Measurements from ENCODE around the gene PRADC1. TPM values are rescaled to one million over a fixed set of nuclear protein-coding genes. Genes with fewer than 3 reads are reported as not detected.

The PRADC1 gene
- total and polyA plus RNA-seq, 2 donors = 13.0 to 35.2 TPM

DNA sequence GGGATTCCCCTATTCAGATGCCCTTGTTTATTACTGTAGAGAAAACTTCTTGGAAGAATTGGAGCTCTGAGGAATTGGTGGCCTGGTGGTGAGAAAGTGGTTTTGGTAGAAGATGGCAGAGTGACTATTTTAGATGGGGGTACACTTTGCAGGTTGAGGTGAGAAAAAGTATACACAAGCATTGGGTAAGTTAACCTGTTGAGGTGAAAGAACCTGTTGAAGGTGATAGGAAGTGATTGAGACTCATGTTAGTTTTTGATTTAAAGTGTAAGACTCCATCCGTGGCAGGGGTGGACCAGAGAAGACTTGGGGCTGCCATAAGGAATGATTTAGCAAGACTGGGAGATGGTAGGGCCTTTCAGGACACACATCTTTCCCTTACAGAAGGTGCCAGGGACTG lies 4.1 kb upstream of the PRADC1 start:
- 72% methylated on average over 1 of the region's 1 CpG for WGBS
- Histone ChIP-seq H3K36me3 (ENCODE audit: insufficient read depth) (no peaks in the 10 kb centered on the region), H3K27ac (ENCODE audit: low read depth) (no peak overlapping the region), H3K4me3 (ENCODE audit: low read depth, low read length) (no peak overlapping the region), H3K4me1 (ENCODE audit: insufficient read depth) (peaks cover 3% of the 10 kb centered on the region)
- no peak for DNase-seq (ENCODE audit: extremely low spot score)

- WGBS = 58% methylated on average over 11 of the region's 11 CpGs
- H3K4me1 ChIP-seq (ENCODE audit: insufficient read depth) = peaks cover 3% of the 10 kb centered on the region
- no peaks in the 10 kb centered on the region for H3K36me3 ChIP-seq (ENCODE audit: insufficient read depth)
- DNase-seq (ENCODE audit: extremely low spot score) = no peak
- no peak overlapping the region for H3K27ac ChIP-seq (ENCODE audit: low read depth)
- H3K4me3 ChIP-seq (ENCODE audit: low read depth, low read length) = peak overlapping the region; percentile 71
These were observed 2.4 kb upstream of the PRADC1 start for GRCh38 chr2:73235315-73236028.

- Histone ChIP-seq H3K27ac (ENCODE audit: low read depth) (peak within 1 kb of the TSS; percentile 85), H3K36me3 (ENCODE audit: insufficient read depth) (no peaks in the 10 kb centered on the region), H3K4me1 (ENCODE audit: insufficient read depth) (peaks cover 3% of the 10 kb centered on the region), H3K4me3 (ENCODE audit: low read depth, low read length) (peak within 1 kb of the TSS; percentile 71)
- peak; percentile 85 for DNase-seq (ENCODE audit: extremely low spot score)
- under 1% methylated on average over 69 of the region's 69 CpGs for WGBS
These were observed 1.1 kb upstream of the PRADC1 start, which contains the start of gene CCT7 for GRCh38 chr2:73233932-73234832. TSS of gene CCT7 (plus strand) at chr2:73234308. CDS start at chr2:73234379, 71 bp downstream.

DNA sequence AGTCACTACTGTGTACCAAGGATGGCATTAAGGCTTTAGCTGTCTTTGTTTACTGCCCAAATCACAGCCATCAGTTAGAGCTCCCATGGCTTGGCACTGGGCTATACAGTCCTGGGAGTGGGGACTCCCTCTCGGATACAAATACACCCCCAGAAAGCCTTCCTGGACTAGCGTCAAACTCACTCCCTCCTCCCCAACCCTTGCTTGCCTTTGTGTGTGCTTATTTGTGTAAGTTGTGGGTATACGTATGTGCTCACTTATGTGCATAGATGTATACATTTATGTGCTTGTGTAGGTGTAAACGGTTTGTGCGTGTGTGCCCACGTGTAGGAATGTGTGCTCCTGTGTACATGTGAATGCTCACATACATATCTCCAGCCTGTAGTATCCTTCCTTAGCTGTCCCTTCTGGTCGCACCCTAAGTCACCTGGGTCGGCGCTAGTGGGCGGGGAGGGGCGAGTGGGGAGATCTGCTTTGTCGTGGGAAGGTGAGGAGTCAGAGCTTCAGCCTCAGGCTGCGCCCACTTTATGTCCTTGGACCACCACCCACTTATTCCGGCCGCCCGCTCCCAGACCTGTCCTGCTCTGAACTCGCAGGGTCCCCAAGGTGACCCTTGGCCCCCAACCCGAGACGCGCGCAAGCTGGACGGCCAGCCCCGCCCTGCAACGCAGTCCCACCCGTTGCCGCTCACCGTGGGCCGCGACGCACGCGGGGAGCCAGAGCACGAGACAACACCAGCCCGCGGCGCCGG lies 461 bp downstream of the PRADC1 start:
- Histone ChIP-seq H3K4me1 (ENCODE audit: insufficient read depth) (peaks cover 3% of the 10 kb centered on the region), H3K4me3 (ENCODE audit: low read depth, low read length) (peak overlapping the region; percentile 71), H3K36me3 (ENCODE audit: insufficient read depth) (no peaks in the 10 kb centered on the region), H3K27ac (ENCODE audit: low read depth) (no peak overlapping the region)
- DNase-seq (ENCODE audit: extremely low spot score) = no peak
- 1% methylated on average over 37 of the region's 37 CpGs for WGBS

GRCh38 chr2:73228631-73229030 lies 4.4 kb downstream of the PRADC1 start:
- Histone ChIP-seq H3K36me3 (ENCODE audit: insufficient read depth) (no peaks in the 10 kb centered on the region), H3K4me3 (ENCODE audit: low read depth, low read length) (no peak overlapping the region), H3K4me1 (ENCODE audit: insufficient read depth) (no peaks in the 10 kb centered on the region), H3K27ac (ENCODE audit: low read depth) (no peak overlapping the region)
- WGBS = 80% methylated on average over 14 of the region's 14 CpGs
- DNase-seq (ENCODE audit: extremely low spot score) = no peak

DNA sequence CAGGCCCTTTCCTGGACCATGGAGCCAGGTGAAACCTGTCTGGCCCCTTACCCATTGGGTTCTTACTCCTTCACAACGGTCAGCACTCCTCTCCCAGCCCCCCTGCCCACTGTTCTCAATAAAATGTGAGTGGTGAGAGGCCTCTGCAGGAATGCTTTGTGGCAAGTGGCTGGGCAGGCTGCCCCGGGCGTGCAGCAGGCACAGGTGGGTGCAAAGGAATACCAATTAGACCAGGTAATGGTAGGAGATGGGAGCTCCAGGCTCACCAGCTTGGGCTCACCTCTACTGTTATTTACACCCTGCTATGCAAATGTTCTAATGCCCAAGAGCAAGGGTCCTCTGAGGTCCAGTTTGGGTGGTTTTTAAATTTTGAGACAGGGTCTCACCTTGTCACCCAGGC lies 6.0 kb downstream of the PRADC1 start:
- DNase-seq (ENCODE audit: extremely low spot score) = no peak

GRCh38 chr2:73225513-73226360 lies 7.3 kb downstream of the PRADC1 start:
- no peak for DNase-seq (ENCODE audit: extremely low spot score)
- WGBS = 77% methylated on average over 9 of the region's 9 CpGs
- H3K36me3 ChIP-seq (ENCODE audit: insufficient read depth) = no peaks in the 10 kb centered on the region
- no peak overlapping the region for H3K27ac ChIP-seq (ENCODE audit: low read depth)
- no peaks in the 10 kb centered on the region for H3K4me1 ChIP-seq (ENCODE audit: insufficient read depth)
- no peak overlapping the region for H3K4me3 ChIP-seq (ENCODE audit: low read depth, low read length)

More for the DNA sequence above, 6.0 kb downstream of the PRADC1 start:
- 85% methylated on average over 3 of the region's 3 CpGs for WGBS
- H3K4me1 ChIP-seq (ENCODE audit: insufficient read depth) = no peaks in the 10 kb centered on the region
- no peaks in the 10 kb centered on the region for H3K36me3 ChIP-seq (ENCODE audit: insufficient read depth)
- no peak overlapping the region for H3K27ac ChIP-seq (ENCODE audit: low read depth)
- no peak overlapping the region for H3K4me3 ChIP-seq (ENCODE audit: low read depth, low read length)

DNA sequence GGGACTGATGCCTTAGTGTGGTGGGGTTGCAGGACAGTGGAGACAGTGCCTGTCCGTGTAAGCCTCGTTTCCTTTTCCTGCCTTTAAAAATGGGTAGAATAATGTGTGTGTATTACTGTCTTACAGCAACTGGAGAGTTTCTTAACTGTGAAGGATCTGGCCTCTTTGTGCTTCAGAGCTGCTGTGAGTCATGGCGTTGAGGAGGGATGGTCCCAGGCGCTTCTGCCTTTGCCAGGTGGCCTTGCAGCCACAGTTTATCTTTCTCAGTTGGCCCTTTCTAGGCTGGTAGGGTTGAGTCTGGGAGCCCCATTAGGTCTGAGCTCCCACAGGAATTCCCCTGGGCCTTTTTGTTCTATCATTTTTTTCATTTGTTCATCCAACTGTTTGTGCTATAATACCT lies 9.2 kb downstream of the PRADC1 start:
- no peak for DNase-seq (ENCODE audit: extremely low spot score)
- H3K4me1 ChIP-seq (ENCODE audit: insufficient read depth) = no peaks in the 10 kb centered on the region
- 88% methylated on average over 4 of the region's 4 CpGs for WGBS
- H3K27ac ChIP-seq (ENCODE audit: low read depth) = no peak overlapping the region
- no peaks in the 10 kb centered on the region for H3K36me3 ChIP-seq (ENCODE audit: insufficient read depth)
- H3K4me3 ChIP-seq (ENCODE audit: low read depth, low read length) = no peak overlapping the region

- no peak overlapping the region for H3K4me3 ChIP-seq (ENCODE audit: low read depth, low read length)
- DNase-seq (ENCODE audit: extremely low spot score) = no peak
- no peaks in the 10 kb centered on the region for H3K36me3 ChIP-seq (ENCODE audit: insufficient read depth)
- no peaks in the 10 kb centered on the region for H3K4me1 ChIP-seq (ENCODE audit: insufficient read depth)
- no peak overlapping the region for H3K27ac ChIP-seq (ENCODE audit: low read depth)
These were observed 14.7 kb downstream of the PRADC1 start for GRCh38 chr2:73218298-73218697.

DNA sequence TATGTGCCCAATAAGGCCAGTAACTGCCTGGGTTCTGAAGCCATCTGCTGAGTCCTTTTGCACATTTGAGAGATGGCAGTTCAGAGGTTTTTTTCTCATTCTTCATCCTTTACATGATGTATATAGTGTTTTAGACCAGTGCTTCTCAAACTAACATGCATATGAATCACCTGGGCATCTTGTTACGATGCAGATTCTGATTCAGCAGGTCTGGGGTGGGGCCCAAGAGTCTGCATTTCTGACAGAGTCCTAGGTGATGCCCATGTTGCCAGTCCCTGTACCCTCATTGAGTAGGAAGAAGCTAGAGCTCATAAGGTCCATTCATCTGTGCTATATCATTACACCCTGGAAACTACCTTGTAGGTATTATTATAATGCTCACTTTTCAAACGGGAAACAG lies 15.2 kb downstream of the PRADC1 start:
- DNase-seq (ENCODE audit: extremely low spot score) = no peak
- Histone ChIP-seq H3K36me3 (ENCODE audit: insufficient read depth) (no peaks in the 10 kb centered on the region), H3K27ac (ENCODE audit: low read depth) (no peak overlapping the region), H3K4me1 (ENCODE audit: insufficient read depth) (no peaks in the 10 kb centered on the region), H3K4me3 (ENCODE audit: low read depth, low read length) (no peak overlapping the region)
- WGBS = 85% methylated on average over 2 of the region's 2 CpGs

DNA sequence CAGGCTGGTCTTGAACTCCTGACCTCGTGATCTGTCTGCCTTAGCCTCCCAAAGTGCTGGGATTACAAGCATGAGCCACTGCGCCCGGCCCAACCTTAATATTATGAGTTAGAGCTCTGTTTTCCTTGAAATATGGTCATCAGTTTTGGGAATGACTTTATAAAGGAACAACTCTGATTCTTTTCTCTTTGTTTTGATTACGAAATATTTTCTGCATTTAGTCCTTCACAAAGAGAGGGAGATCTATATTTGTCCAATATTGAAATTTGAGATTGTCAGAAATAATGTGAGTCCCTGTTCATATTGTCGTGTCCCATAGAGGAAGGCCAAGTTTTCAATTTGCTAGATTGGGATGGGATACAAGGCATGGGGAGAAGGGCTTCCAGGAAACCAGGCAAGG lies 15.9 kb downstream of the PRADC1 start:
- Histone ChIP-seq H3K27ac (ENCODE audit: low read depth) (no peak overlapping the region), H3K4me3 (ENCODE audit: low read depth, low read length) (no peak overlapping the region), H3K36me3 (ENCODE audit: insufficient read depth) (no peaks in the 10 kb centered on the region), H3K4me1 (ENCODE audit: insufficient read depth) (no peaks in the 10 kb centered on the region)
- whole genome bisulfite sequencing = 91% methylated on average over 5 of the region's 5 CpGs
- no peak for DNase-seq (ENCODE audit: extremely low spot score)

DNA sequence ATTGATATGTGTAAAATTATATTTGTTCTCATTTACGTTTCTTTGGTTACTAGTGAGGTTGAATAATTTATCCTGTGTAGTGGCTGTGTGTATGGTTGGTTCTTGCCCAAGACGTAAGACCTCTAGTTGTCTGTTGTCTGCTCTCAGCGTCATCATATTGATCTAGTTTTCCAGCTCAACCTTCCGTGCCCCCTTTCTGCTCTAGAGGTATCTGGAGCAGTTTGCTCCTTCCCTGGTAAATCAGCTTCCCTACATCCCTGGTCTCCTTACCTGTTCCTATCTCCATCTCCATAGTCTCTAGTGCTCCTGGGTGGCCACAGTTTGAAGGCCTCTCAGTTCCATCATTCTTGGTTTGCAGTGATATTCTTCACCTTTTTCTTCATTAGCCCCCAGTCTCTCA lies 17.8 kb downstream of the PRADC1 start:
- WGBS = 72% methylated on average over 4 of the region's 4 CpGs
- no peak for DNase-seq (ENCODE audit: extremely low spot score)
- H3K4me1 ChIP-seq (ENCODE audit: insufficient read depth) = no peaks in the 10 kb centered on the region
- no peak overlapping the region for H3K4me3 ChIP-seq (ENCODE audit: low read depth, low read length)
- H3K27ac ChIP-seq (ENCODE audit: low read depth) = no peak overlapping the region
- H3K36me3 ChIP-seq (ENCODE audit: insufficient read depth) = no peaks in the 10 kb centered on the region

Measured in urinary bladder (tissue), 4 donors.